H9 (cell line): ENCODE results near the gene ALDOA. TPM values are rescaled to one million over a fixed set of nuclear protein-coding genes. Genes with fewer than 3 reads are reported as not detected.
A peak's percentile ranks its signal among the peaks of the same experiment; 100 is the strongest.

Experiments used
- DNase-seq: peaks from one replicate; pipeline ENCODE4 v3.0.0-alpha.2; 2017
- H2AFZ ChIP-seq: one replicate; pipeline ENCODE4 v1.6.1; 2013; ENCODE audit warnings: mild to moderate bottlenecking, low read length, control low read depth, moderate library complexity
- H2AK5ac ChIP-seq: 2 replicates; pipeline ENCODE4 v1.6.1; 2013; ENCODE audit warnings: low read length, control low read depth, mixed read lengths; ENCODE audit not compliant: insufficient read length
- H2BK120ac ChIP-seq: one replicate; pipeline ENCODE4 v1.6.1; 2013; ENCODE audit warnings: low read depth, mild to moderate bottlenecking, low read length, control low read depth, inconsistent platforms; ENCODE audit not compliant: poor library complexity, severe bottlenecking
- H2BK12ac ChIP-seq: 2 replicates; pipeline ENCODE4 v1.6.1; 2013; ENCODE audit warnings: low read length, control low read depth, mixed read lengths, low read depth; ENCODE audit not compliant: insufficient read length
- H2BK15ac ChIP-seq: 2 replicates; pipeline ENCODE4 v1.6.1; 2013; ENCODE audit warnings: low read depth, low read length, control low read depth
- H2BK20ac ChIP-seq: one replicate; pipeline ENCODE4 v1.6.1; 2013; ENCODE audit warnings: low read depth, mild to moderate bottlenecking, low read length, control low read depth, inconsistent platforms; ENCODE audit not compliant: poor library complexity, severe bottlenecking
- H2BK5ac ChIP-seq: 2 replicates; pipeline ENCODE4 v1.6.1; 2013; ENCODE audit warnings: low read length, control low read depth, mixed read lengths; ENCODE audit not compliant: insufficient read length
- H3K14ac ChIP-seq: 2 replicates; pipeline ENCODE4 v1.6.1; 2013; ENCODE audit warnings: low read length, control low read depth; ENCODE audit not compliant: insufficient read depth
- H3K18ac ChIP-seq: 2 replicates; pipeline ENCODE4 v1.6.1; 2013; ENCODE audit warnings: low read depth, mild to moderate bottlenecking, mixed read lengths, low read length, control low read depth; ENCODE audit not compliant: insufficient read length
- H3K23ac ChIP-seq: 2 replicates; pipeline ENCODE4 v1.6.1; 2013; ENCODE audit warnings: low read length, control low read depth, mixed read lengths, low read depth; ENCODE audit not compliant: insufficient read length
- H3K23me2 ChIP-seq: 2 replicates; pipeline ENCODE4 v1.6.1; 2013; ENCODE audit warnings: low read depth, mild to moderate bottlenecking, mixed read lengths, low read length, control low read depth; ENCODE audit not compliant: insufficient read length, poor library complexity, severe bottlenecking
- H3K27ac ChIP-seq: 2 replicates; pipeline ENCODE4 v1.5.1; 2013; ENCODE audit warnings: low read length, control low read depth, mixed read lengths, low read depth; ENCODE audit not compliant: insufficient read length
- H3K27me3 ChIP-seq: 2 replicates; pipeline ENCODE4 v1.6.1; 2013; ENCODE audit warnings: low read length, control low read depth, inconsistent platforms; ENCODE audit not compliant: insufficient read depth
- H3K4ac ChIP-seq: 2 replicates; pipeline ENCODE4 v1.6.1; 2013; ENCODE audit warnings: low read depth, mild to moderate bottlenecking, control low read depth, inconsistent platforms, low read length, moderate library complexity
- H3K4me1 ChIP-seq: 2 replicates; pipeline ENCODE4 v1.6.1; 2013; ENCODE audit warnings: low read length, control low read depth, inconsistent platforms; ENCODE audit not compliant: insufficient read depth
- H3K4me2 ChIP-seq: 2 replicates; pipeline ENCODE4 v1.6.1; 2013; ENCODE audit warnings: low read length, control low read depth, mixed read lengths; ENCODE audit not compliant: insufficient read length, insufficient read depth
- H3K56ac ChIP-seq: 2 replicates; pipeline ENCODE4 v1.6.1; 2013; ENCODE audit warnings: low read depth, mild to moderate bottlenecking, mixed read lengths, low read length, control low read depth; ENCODE audit not compliant: insufficient read length
- H3K79me1 ChIP-seq: 2 replicates; pipeline ENCODE4 v1.6.1; 2013; ENCODE audit warnings: low read depth, mild to moderate bottlenecking, moderate library complexity, low read length, control low read depth, inconsistent platforms; ENCODE audit not compliant: insufficient read depth, poor library complexity, severe bottlenecking
- H3K79me2 ChIP-seq: 2 replicates; pipeline ENCODE4 v1.6.1; 2013; ENCODE audit warnings: low read length, control low read depth, inconsistent platforms; ENCODE audit not compliant: insufficient read depth
- H3K9ac ChIP-seq: 2 replicates; pipeline ENCODE4 v1.6.1; 2013; ENCODE audit warnings: low read length, control low read depth, mixed read lengths; ENCODE audit not compliant: insufficient read length; ENCODE audit errors: extremely low read depth
- H3K9me3 ChIP-seq: one replicate; pipeline ENCODE4 v1.6.1; 2013; ENCODE audit warnings: low read depth, low read length, inconsistent platforms; ENCODE audit not compliant: control insufficient read depth
- H3T11ph ChIP-seq: one replicate; pipeline ENCODE4 v1.6.1; 2013; ENCODE audit warnings: mild to moderate bottlenecking, low read length, control low read depth, inconsistent platforms
- H4K20me1 ChIP-seq: one replicate; pipeline ENCODE4 v1.6.1; 2013; ENCODE audit not compliant: control insufficient read depth, insufficient read length, insufficient read depth
- H4K5ac ChIP-seq: 2 replicates; pipeline ENCODE4 v1.6.1; 2013; ENCODE audit warnings: low read depth, mild to moderate bottlenecking, mixed read lengths, low read length, control low read depth; ENCODE audit not compliant: insufficient read length
- H4K8ac ChIP-seq: replicated peaks from 2 replicates; pipeline ENCODE4 v1.6.1; 2013; ENCODE audit warnings: low read length, control low read depth, mixed read lengths, low read depth; ENCODE audit not compliant: insufficient read length
- H4K91ac ChIP-seq: 2 replicates; pipeline ENCODE4 v1.6.1; 2013; ENCODE audit warnings: low read depth, mild to moderate bottlenecking, moderate library complexity, mixed read lengths, low read length, control low read depth; ENCODE audit not compliant: insufficient read length
- H3K27ac Mint-ChIP-seq, 3 experiments: 2 replicates in 2 of 3; 3 replicates in 1 of 3; pipeline ENCODE4 v1.8.0; 2020 to 2021; ENCODE audit warnings: mixed read lengths in 3 of 3, mild to moderate bottlenecking in 1 of 3, moderate library complexity in 1 of 3
- H3K27me3 Mint-ChIP-seq: 2 replicates; pipeline ENCODE4 v1.8.0; 2021; ENCODE audit warnings: low read depth, mild to moderate bottlenecking, moderate library complexity, mixed read lengths
- H3K36me3 Mint-ChIP-seq, 3 experiments: 2 replicates in 2 of 3; 3 replicates in 1 of 3; pipeline ENCODE4 v1.8.0; 2020 to 2021; ENCODE audit warnings: low read depth in 3 of 3, mixed read lengths in 3 of 3; ENCODE audit not compliant: insufficient read depth in 1 of 3
- H3K4me1 Mint-ChIP-seq, 2 experiments: 2 replicates each; pipeline ENCODE4 v1.8.0; 2020; ENCODE audit warnings: mixed read lengths in 2 of 2
- H3K4me3 Mint-ChIP-seq, 2 experiments: 2 replicates in 1 of 2; 3 replicates in 1 of 2; pipeline ENCODE4 v1.8.0; 2020 to 2021; ENCODE audit warnings: mild to moderate bottlenecking in 2 of 2, mixed read lengths in 2 of 2, moderate library complexity in 1 of 2
- H3K9me3 Mint-ChIP-seq, 2 experiments: 2 replicates in 1 of 2; 3 replicates in 1 of 2; pipeline ENCODE4 v1.8.0; 2020; ENCODE audit warnings: mild to moderate bottlenecking in 2 of 2, mixed read lengths in 2 of 2, moderate library complexity in 1 of 2
- WGBS: extraction: QIAGEN DNeasy Blood & Tissue Kit; methylation state at CpG from one replicate; pipeline ENCODE4 v1.1.7; 2013; ENCODE audit warnings: missing lambda C conversion rate, low lambda C conversion rate, mixed read lengths; ENCODE audit not compliant: insufficient read length; ENCODE audit errors: extremely low coverage; 5-methylcytosine and 5-hydroxymethylcytosine counted together
- total RNA-seq: library from RNA; stranded (reverse); gene quantifications from 2 replicates; pipeline ENCODE4 v1.2.1, GENCODE V29; 2021
- TF ChIP-seq, protein P1 (sequence below): fragments of 200-600 bp; sonication (generic); conservative IDR thresholded peaks from 3 replicates; pipeline ENCODE4 v1.8.0; 2021; ENCODE audit warnings: antibody characterized with exemption, mild to moderate bottlenecking

Gene ALDOA
- total RNA-seq, 1 experiment from 2014 or later, result 1,356 TPM

DNA sequence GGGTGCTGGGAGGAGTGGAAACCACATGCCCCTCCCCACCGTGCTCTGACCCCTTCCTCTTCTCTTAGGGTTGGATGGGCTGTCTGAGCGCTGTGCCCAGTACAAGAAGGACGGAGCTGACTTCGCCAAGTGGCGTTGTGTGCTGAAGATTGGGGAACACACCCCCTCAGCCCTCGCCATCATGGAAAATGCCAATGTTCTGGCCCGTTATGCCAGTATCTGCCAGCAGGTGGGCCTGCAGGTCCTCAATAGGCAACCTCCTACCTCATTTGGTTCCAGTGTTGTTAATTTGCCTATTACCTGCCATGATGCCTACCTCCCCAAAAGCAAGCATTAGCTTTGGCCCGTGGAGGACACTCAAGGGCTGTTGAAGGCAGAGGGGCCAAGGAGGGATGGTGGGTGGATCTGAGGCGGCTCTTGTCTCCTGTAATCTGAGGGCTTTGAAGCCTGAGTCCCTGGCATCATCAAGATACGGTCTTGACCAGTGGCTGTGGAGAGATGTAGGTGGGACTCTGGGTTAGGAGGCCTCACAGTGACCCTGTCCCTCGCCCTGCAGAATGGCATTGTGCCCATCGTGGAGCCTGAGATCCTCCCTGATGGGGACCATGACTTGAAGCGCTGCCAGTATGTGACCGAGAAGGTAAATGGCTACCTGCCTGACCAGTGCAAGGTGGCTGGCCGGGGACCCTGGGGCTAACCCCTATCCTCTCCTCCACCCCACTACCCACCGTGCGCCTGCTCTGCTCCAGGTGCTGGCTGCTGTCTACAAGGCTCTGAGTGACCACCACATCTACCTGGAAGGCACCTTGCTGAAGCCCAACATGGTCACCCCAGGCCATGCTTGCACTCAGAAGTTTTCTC, 3.4 kb downstream of the ALDOA start:
- Histone ChIP-seq H3K9me3 (no peaks in the 10 kb centered on the region), H4K20me1 (no peaks in the 10 kb centered on the region), H3K14ac (no peak overlapping the region), H3K23me2 (peaks cover 10% of the 10 kb centered on the region), H3K23ac (no peak overlapping the region), H2BK15ac (no peak overlapping the region), H2AK5ac (no peak overlapping the region), H2AFZ (no peak overlapping the region), H4K8ac (no peak overlapping the region), H3K18ac (no peak overlapping the region), H3K4me1 (no peaks in the 10 kb centered on the region; the same call in 1 of the 2 replicates), H3K27ac (no peak overlapping the region), H3K79me2 (peaks cover 12% of the 10 kb centered on the region; the same call in 1 of the 2 replicates), H2BK12ac (no peak overlapping the region), H3K27me3 (no peaks in the 10 kb centered on the region), H2BK120ac (no peak overlapping the region), H3T11ph (no peak overlapping the region), H4K91ac (no peak overlapping the region), H3K9ac (no peak overlapping the region), H3K56ac (no peak overlapping the region), H2BK5ac (no peak overlapping the region), H3K4me2 (no peak overlapping the region), H3K4ac (no peak overlapping the region), H2BK20ac (no peak overlapping the region), H3K79me1 (peaks cover 7% of the 10 kb centered on the region), H4K5ac (no peak overlapping the region)
- no peaks in the 10 kb centered on the region; the same call in 1 of the 2 replicates for H3K27me3 Mint-ChIP-seq
- H3K9me3 Mint-ChIP-seq, result no peaks in the 10 kb centered on the region; a peak in 1 of 5 replicates
- TF ChIP-seq, protein P1, sequence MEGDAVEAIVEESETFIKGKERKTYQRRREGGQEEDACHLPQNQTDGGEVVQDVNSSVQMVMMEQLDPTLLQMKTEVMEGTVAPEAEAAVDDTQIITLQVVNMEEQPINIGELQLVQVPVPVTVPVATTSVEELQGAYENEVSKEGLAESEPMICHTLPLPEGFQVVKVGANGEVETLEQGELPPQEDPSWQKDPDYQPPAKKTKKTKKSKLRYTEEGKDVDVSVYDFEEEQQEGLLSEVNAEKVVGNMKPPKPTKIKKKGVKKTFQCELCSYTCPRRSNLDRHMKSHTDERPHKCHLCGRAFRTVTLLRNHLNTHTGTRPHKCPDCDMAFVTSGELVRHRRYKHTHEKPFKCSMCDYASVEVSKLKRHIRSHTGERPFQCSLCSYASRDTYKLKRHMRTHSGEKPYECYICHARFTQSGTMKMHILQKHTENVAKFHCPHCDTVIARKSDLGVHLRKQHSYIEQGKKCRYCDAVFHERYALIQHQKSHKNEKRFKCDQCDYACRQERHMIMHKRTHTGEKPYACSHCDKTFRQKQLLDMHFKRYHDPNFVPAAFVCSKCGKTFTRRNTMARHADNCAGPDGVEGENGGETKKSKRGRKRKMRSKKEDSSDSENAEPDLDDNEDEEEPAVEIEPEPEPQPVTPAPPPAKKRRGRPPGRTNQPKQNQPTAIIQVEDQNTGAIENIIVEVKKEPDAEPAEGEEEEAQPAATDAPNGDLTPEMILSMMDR, result peak; percentile 53; the same call in 2 of the 3 replicates
- H3K27ac Mint-ChIP-seq, result peak overlapping the region in 2 of 3 experiments; percentile 57 to 70; a peak in 1 of 7 replicates
- H3K4me3 Mint-ChIP-seq, result peak overlapping the region in 1 of 2 experiments; percentile 50; a peak in 2 of 5 replicates
- DNase-seq, result no peak
- H3K4me1 Mint-ChIP-seq, result peaks cover 11 to 22% of the 10 kb centered on the region in 2 experiments
- no CpG with 5 or more reads among the region's 17 CpGs for WGBS
- H3K36me3 Mint-ChIP-seq, result peaks cover 51 to 72% (median 58%) of the 10 kb centered on the region in 3 experiments
